Heart left ventricle (tissue), 16 donors: ENCODE data around the gene FGFR4. TPM values are rescaled to one million over a fixed set of nuclear protein-coding genes. Genes with fewer than 3 reads are reported as not detected.

Source experiments
- ATAC-seq, 4 donors: fragments of 200-7000 bp; cut with Tn5 transposase; one replicate each; pipeline ENCODE4 v1.9.1; 2020 to 2022; ENCODE audit warnings: moderate library complexity in 4 of 4, mild to moderate bottlenecking in 3 of 4, moderate number of reproducible peaks in 1 of 4
- DNase-seq, 5 donors: peaks; one replicate each; pipeline ENCODE4 v3.0.0-alpha.2; 2020
- H3K27ac ChIP-seq, 12 donors: fragments of 200-600 bp; sonication (generic) in 4 of 12; one replicate each; pipeline versions ENCODE4 v1.5.0 to v1.8.0; 2016 to 2022; ENCODE audit warnings: mild to moderate bottlenecking in 2 of 12
- H3K27me3 ChIP-seq, 9 donors: fragments of 200-600 bp; sonication (generic) in 2 of 9; one replicate each; pipeline versions ENCODE4 v1.5.1 to v1.8.0; 2016 to 2022; ENCODE audit warnings: mild to moderate bottlenecking in 3 of 9
- H3K36me3 ChIP-seq, 9 donors: fragments of 200-600 bp; sonication (generic) in 2 of 9; one replicate each; pipeline versions ENCODE4 v1.5.0 to v1.8.0; 2018 to 2022; ENCODE audit warnings: mild to moderate bottlenecking in 2 of 9
- H3K4me1 ChIP-seq, 12 donors: fragments of 200-600 bp; sonication (generic) in 4 of 12; one replicate each; pipeline versions ENCODE4 v1.5.0 to v1.8.0; 2016 to 2022; ENCODE audit warnings: mild to moderate bottlenecking in 3 of 12
- H3K4me3 ChIP-seq, 12 donors: fragments of 200-600 bp; sonication (generic) in 4 of 12; one replicate each; pipeline versions ENCODE4 v1.5.0 to v1.8.0; 2017 to 2022; ENCODE audit warnings: mild to moderate bottlenecking in 9 of 12, moderate library complexity in 4 of 12
- H3K9me3 ChIP-seq, 12 donors: fragments of 200-600 bp; sonication (generic) in 4 of 12; one replicate each; pipeline versions ENCODE4 v1.5.0 to v1.8.0; 2016 to 2022; ENCODE audit warnings: mild to moderate bottlenecking in 1 of 12
- CTCF ChIP-seq, 12 donors: fragments of 200-600 bp; sonication (generic) in 4 of 12; IDR thresholded peaks; one replicate each; pipeline versions ENCODE4 v1.5.0 to v1.8.0; 2018 to 2022; ENCODE audit warnings: antibody characterized with exemption in 12 of 12, mild to moderate bottlenecking in 5 of 12
- POLR2A ChIP-seq, 2 donors: fragments of 450-650 bp; IDR thresholded peaks; one replicate each; pipeline ENCODE4 v1.6.1; 2017; ENCODE audit warnings: antibody characterized with exemption in 2 of 2, mild to moderate bottlenecking in 2 of 2, moderate library complexity in 2 of 2
- WGBS, 4 donors: extraction: QIAGEN DNeasy Blood & Tissue Kit in 2 of 4; methylation state at CpG; one replicate each; pipeline versions ENCODE4 v1.1.5 to v1.1.7; 2013 to 2018; 5-methylcytosine and 5-hydroxymethylcytosine counted together
- intact Hi-C, 10 donors: fragments of 100-400 bp; cut with DNase I; formaldehyde crosslinking; loops; one replicate each; pipeline versions ENCODE4 v1.11.1 to v1.14.2; 2022
- polyA plus RNA-seq, 2 donors: library from polyadenylated mRNA; stranded (reverse); fragments of 200-250 nt; gene quantifications; one replicate each; pipeline ENCODE4 v1.2.3, GENCODE V29; 2013
- total RNA-seq, 9 donors: library from RNA; depleted of rRNA in 2 of 9; stranded (reverse); fragments of >200 nt in 2 of 9; fragmentation: NEBNext Ultra II Directional in 3 of 9; extraction: Animal tissue kit (Norgen Biotek cat#: 25700) in 3 of 9; gene quantifications; one replicate each; pipeline versions ENCODE4 v1.1.0 to v1.2.4, GENCODE V29; 2016 to 2023
- donor health status: ischemic (EF 13 %, LVEDD 7.1; RV severe dilation, severe dysfunction).
- donor health status: healthy with polysubstance abuse.
- donor health status: DM: no; HTN: yes; CAD: no.
- donor health status: DM: no; HTN: no; CAD: no.
- donor health status: ischemic (EF 25% LVEDD 6.9; RV normal size, moderate dysfunction).
- donor health status: ischemic (EF 25% LVEDD 5.7; RV mildly dilated, moderate dysfunction).
- donor health status: healthy.
- donor health status: DM: yes; HTN: yes; CAD: no.
- donor health status: ischemic (EF 35%, LVEDD 5.7; RV mildly dilated, moderate dysfunction).
- donor health status: nonischemic (EF 11% LVEDD 7.7; RV severe dilation, severe dysfunction).
- donor health status: DM: yes; HTN: yes; CAD: no.
- donor health status: PGD.
- donor health status: ischemic (EF 29% LVEDD 5.4; RV normal size, mild dysfunction).
- donor health status: nonischemic (EF 23%, LVEDD 6.1; RV moderate dilation, normal function).

The FGFR4 gene
- total and polyA plus RNA-seq, 11 donors = 0.35 to 2.6 (median 0.49) TPM; not detected in 1

- Histone ChIP-seq H3K4me1 (no peaks in the 10 kb centered on the region), H3K4me3 (no peak overlapping the region), H3K27me3 (peaks cover 0 to 9% (median 4%) of the 10 kb centered on the region in 9 donors), H3K36me3 (no peaks in the 10 kb centered on the region), H3K9me3 (no peaks in the 10 kb centered on the region), H3K27ac (no peak overlapping the region)
- DNase-seq (no peak), ATAC-seq (no peak)
- intact Hi-C loops = no loop called here
- no peak for TF ChIP-seq POLR2A (IDR thresholded peaks at IDR 0.05)
- TF ChIP-seq CTCF (IDR thresholded peaks at IDR 0.05) = no peak
- 77 to 89% (median 82%) methylated on average over 9 of the region's 9 CpGs for WGBS, 4 donors
These were observed 7.1 kb upstream of the FGFR4 start for GRCh38 chr5:177079606-177080005.

GRCh38 chr5:177080265-177080664 is 6.5 kb upstream of the FGFR4 start:
- WGBS, 4 donors = 84 to 96% (median 93%) methylated on average over 5 of the region's 5 CpGs
- TF ChIP-seq CTCF (IDR thresholded peaks at IDR 0.05) = no peak
- intact Hi-C loops = no loop called here
- no peak overlapping the region for H3K4me3 ChIP-seq
- H3K4me1 ChIP-seq = no peaks in the 10 kb centered on the region
- DNase-seq (no peak), ATAC-seq (no peak)
- H3K27ac ChIP-seq = no peak overlapping the region
- no peaks in the 10 kb centered on the region for H3K36me3 ChIP-seq
- peaks cover 0 to 15% (median 4%) of the 10 kb centered on the region in 9 donors for H3K27me3 ChIP-seq
- no peaks in the 10 kb centered on the region for H3K9me3 ChIP-seq

- Histone ChIP-seq H3K27me3 (peaks cover 0 to 18% (median 6%) of the 10 kb centered on the region in 9 donors), H3K9me3 (no peaks in the 10 kb centered on the region), H3K36me3 (no peaks in the 10 kb centered on the region), H3K27ac (no peak overlapping the region), H3K4me1 (peaks cover 0 to 5% (median 1%) of the 10 kb centered on the region in 12 donors), H3K4me3 (no peak overlapping the region)
- DNase-seq (no peak), ATAC-seq (no peak)
- no peak for TF ChIP-seq POLR2A (IDR thresholded peaks at IDR 0.05)
- TF ChIP-seq CTCF (IDR thresholded peaks at IDR 0.05) = no peak
- 85 to 95% (median 89%) methylated on average over 10 of the region's 10 CpGs for WGBS, 4 donors
- intact Hi-C loops = no loop called here
These were observed 4.9 kb upstream of the FGFR4 start for GRCh38 chr5:177081859-177082258.

- H3K27me3 ChIP-seq = peaks cover 0 to 28% (median 10%) of the 10 kb centered on the region in 9 donors
- 39 to 53% (median 46%) methylated on average over 4 of the region's 4 CpGs for WGBS, 4 donors
- no peak for ATAC-seq
- no peak for TF ChIP-seq CTCF (IDR thresholded peaks at IDR 0.05)
- TF ChIP-seq POLR2A (IDR thresholded peaks at IDR 0.05) = no peak
- H3K9me3 ChIP-seq = no peaks in the 10 kb centered on the region
- intact Hi-C loops = no loop called here
- no peak overlapping the region for H3K4me3 ChIP-seq
- no peak for DNase-seq
- H3K27ac ChIP-seq = no peak overlapping the region
- no peaks in the 10 kb centered on the region for H3K36me3 ChIP-seq
- H3K4me1 ChIP-seq = peaks cover 0 to 14% (median 9%) of the 10 kb centered on the region in 12 donors
These were observed 3.4 kb upstream of the FGFR4 start for GRCh38 chr5:177083357-177083756.
